HepG2 (cell line): ENCODE results near the gene CNPY4. TPM values are rescaled to one million over a fixed set of nuclear protein-coding genes. Genes with fewer than 3 reads are reported as not detected.

Experiments used
- AFF4 ChIP-seq: sonication (generic); formaldehyde crosslinking; IDR thresholded peaks from 2 replicates; pipeline ENCODE4 v1.4.0; 2020; ENCODE audit warnings: missing genetic modification reagents
- BCL6 ChIP-seq: IDR thresholded peaks from 2 replicates; pipeline ENCODE4 v1.6.1; 2016; ENCODE audit warnings: missing genetic modification reagents, missing compliant biosample characterization
- E2F2 ChIP-seq: sonication (generic); formaldehyde crosslinking; IDR thresholded peaks from 2 replicates; pipeline ENCODE4 v1.4.0; 2020; ENCODE audit warnings: missing genetic modification reagents, borderline replicate concordance
- ELF3 ChIP-seq: IDR thresholded peaks from 2 replicates; pipeline ENCODE4 v1.6.1; 2016; ENCODE audit warnings: missing genetic modification reagents, missing compliant biosample characterization
- ESRRA ChIP-seq: sonication (generic); formaldehyde crosslinking; IDR thresholded peaks from 2 replicates; pipeline ENCODE4 v1.5.1; 2020; ENCODE audit warnings: mild to moderate bottlenecking, low read depth, missing genetic modification reagents
- ETV5 ChIP-seq: IDR thresholded peaks from 2 replicates; pipeline ENCODE4 v1.6.1; 2018; ENCODE audit warnings: missing biosample characterization, missing genetic modification reagents, inconsistent platforms, borderline replicate concordance
- FOXK1 ChIP-seq: sonication (generic); formaldehyde crosslinking; IDR thresholded peaks from 2 replicates; pipeline ENCODE4 v1.4.0; 2020; ENCODE audit warnings: low read depth, missing genetic modification reagents, borderline replicate concordance
- FOXP1 ChIP-seq, 2 experiments: fragments of 450-650 bp in 1 of 2; IDR thresholded peaks; 2 replicates each; pipeline ENCODE4 v1.6.1; 2017 to 2018; ENCODE audit warnings: antibody characterized with exemption in 1 of 2
- FOXP4 ChIP-seq: sonication (generic); formaldehyde crosslinking; IDR thresholded peaks from 2 replicates; pipeline ENCODE4 v1.4.0; 2020; ENCODE audit warnings: missing genetic modification reagents
- HMGA1 ChIP-seq: sonication (generic); formaldehyde crosslinking; conservative IDR thresholded peaks from 2 replicates; pipeline ENCODE4 v1.4.0; 2020; ENCODE audit warnings: missing genetic modification reagents
- KDM5B ChIP-seq: sonication (generic); formaldehyde crosslinking; IDR thresholded peaks from 2 replicates; pipeline ENCODE4 v1.4.0; 2020; ENCODE audit warnings: missing genetic modification reagents, mild to moderate bottlenecking, borderline replicate concordance
- MTF1 ChIP-seq: sonication (generic); formaldehyde crosslinking; IDR thresholded peaks from 2 replicates; pipeline ENCODE4 v1.5.0; 2020; ENCODE audit warnings: missing genetic modification reagents
- MXI1 ChIP-seq: IDR thresholded peaks from 3 replicates; pipeline ENCODE4 v1.6.1; 2012; ENCODE audit warnings: low read depth, low read length, inconsistent platforms, borderline replicate concordance
- POLR2A ChIP-seq, 2 experiments: IDR thresholded peaks; 2 replicates each; pipeline ENCODE4 v1.6.1; 2011; ENCODE audit warnings: low read depth in 2 of 2, low read length in 2 of 2, mild to moderate bottlenecking in 1 of 2, moderate library complexity in 1 of 2; ENCODE audit not compliant: insufficient read depth in 1 of 2
- SAP130 ChIP-seq: IDR thresholded peaks from 2 replicates; pipeline ENCODE4 v1.6.1; 2016; ENCODE audit warnings: low read depth
- TP53 ChIP-seq: sonication (generic); formaldehyde crosslinking; conservative IDR thresholded peaks from 2 replicates; pipeline ENCODE4 v1.4.0; 2020; ENCODE audit warnings: missing genetic modification reagents
- ZNF557 ChIP-seq: sonication (generic); formaldehyde crosslinking; IDR thresholded peaks from 2 replicates; pipeline ENCODE4 v1.4.0; 2020; ENCODE audit warnings: missing genetic modification reagents
- ZNF704 ChIP-seq: sonication (generic); formaldehyde crosslinking; IDR thresholded peaks from 2 replicates; pipeline ENCODE4 v1.8.1; 2023; ENCODE audit warnings: mild to moderate bottlenecking, inconsistent platforms, moderate library complexity, missing genetic modification reagents, borderline replicate concordance
- polyA plus RNA-seq, 8 experiments: library from polyadenylated mRNA; depleted of rRNA in 3 of 8; stranded (reverse) in 7 of 8; unstranded in 1 of 8; fragments of >200 nt; fragmentation: Illumina TruSeq in 4 of 8; extraction: Trizol in 4 of 8; gene quantifications; 2 replicates each; pipeline versions ENCODE4 v1.2.1 to v1.2.3, GENCODE V29; 2011 to 2016; ENCODE audit warnings: low read depth in 4 of 8, missing spikeins in 1 of 8, mixed read lengths in 1 of 8; ENCODE audit not compliant: insufficient read depth in 1 of 8
- total RNA-seq, 5 experiments: library from RNA; depleted of rRNA; stranded (reverse); fragments of >200 nt; fragmentation: Illumina TruSeq; extraction: Trizol; gene quantifications; 2 replicates each; pipeline ENCODE4 v1.2.3, GENCODE V29; 2016; ENCODE audit warnings: low read depth in 1 of 5
- TF ChIP-seq, protein P1 (sequence below): sonication (generic); formaldehyde crosslinking; conservative IDR thresholded peaks from 2 replicates; pipeline ENCODE4 v1.8.0; 2022; ENCODE audit warnings: mild to moderate bottlenecking, moderate library complexity, missing genetic modification reagents

Gene CNPY4
- total and polyA plus RNA-seq, 2 of the 13 experiments (the other 11 are each of a cell fraction or from before 2014, with no cell fraction given) = 6.2 to 12.7 TPM

DNA sequence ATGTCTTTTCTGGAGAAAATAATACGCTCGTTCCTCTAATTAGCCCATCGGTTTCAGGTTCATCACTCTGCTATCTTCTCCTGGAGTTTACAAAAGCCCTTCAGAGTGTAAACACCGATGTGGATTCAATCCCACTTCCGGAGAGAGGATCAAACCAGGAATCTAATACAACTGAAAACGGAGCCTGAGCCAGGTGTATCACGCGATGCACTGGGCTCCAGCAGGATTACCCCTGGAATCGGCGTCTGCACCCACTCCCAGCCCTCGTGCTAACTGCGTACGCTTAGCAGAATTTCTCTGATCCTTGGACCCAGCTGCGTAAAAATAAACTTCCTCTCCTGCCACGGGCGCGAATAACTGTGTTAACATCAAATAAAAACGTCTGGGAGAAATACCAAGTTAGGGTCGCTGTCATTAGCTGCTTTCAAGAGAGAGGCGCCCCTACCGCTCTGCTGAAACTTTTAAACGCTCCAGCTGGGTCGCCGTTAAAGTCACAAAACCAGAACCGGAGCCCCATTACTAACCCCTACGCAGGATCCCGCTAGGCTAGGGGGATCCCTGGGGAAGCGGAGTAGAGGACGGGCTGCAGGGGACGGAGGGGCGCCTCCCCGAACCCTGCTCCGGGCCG lies 38.4 kb upstream of the CNPY4 start (continued):
- TF ChIP-seq MXI1 (peak; percentile 7; the same call in 1 of the 3 replicates), E2F2 (0 out of 2 replicates have a peak, but pooled peaks have one; percentile 28), ZNF704 (CRISPR knock-in tag) (0 out of 2 replicates have a peak, but pooled peaks have one; percentile 67), ZNF557 (CRISPR knock-in tag) (0 out of 2 replicates have a peak, but pooled peaks have one; percentile 2), HMGA1 (CRISPR knock-in tag) (no peak), ELF3 (CRISPR knock-in tag) (no peak), ESRRA (CRISPR knock-in tag) (no peak), FOXK1 (CRISPR knock-in tag) (peak; percentile 36; the same call in 1 of the 2 replicates), FOXP4 (peak; percentile 10; the same call in 1 of the 2 replicates), SAP130 (CRISPR knock-in tag) (peak; percentile 44; the same call in 1 of the 2 replicates), BCL6 (CRISPR knock-in tag) (peak; percentile 60), MTF1 (0 out of 2 replicates have a peak, but pooled peaks have one; percentile 60), AFF4 (CRISPR knock-in tag) (peak; percentile 26), POLR2A (IDR thresholded peaks at IDR 0.05; ENCODE audit: insufficient read depth in 1 of 2, low read depth in 2 of 2, low read length in 2 of 2) (peak; percentile 24 to 76; a peak in 2 of 4 replicates), ETV5 (peak; percentile 77; the same call in 1 of the 2 replicates), KDM5B (CRISPR knock-in tag) (no peak), FOXP1 (IDR thresholded peaks at IDR 0.05) (no peak), FOXP1 (CRISPR knock-in tag; IDR thresholded peaks at IDR 0.05) (peak; percentile 44; the same call in 1 of the 2 replicates), TP53 (CRISPR knock-in tag) (0 out of 2 replicates have a peak, but pooled peaks have one; percentile 14)
- TF ChIP-seq, protein P1, sequence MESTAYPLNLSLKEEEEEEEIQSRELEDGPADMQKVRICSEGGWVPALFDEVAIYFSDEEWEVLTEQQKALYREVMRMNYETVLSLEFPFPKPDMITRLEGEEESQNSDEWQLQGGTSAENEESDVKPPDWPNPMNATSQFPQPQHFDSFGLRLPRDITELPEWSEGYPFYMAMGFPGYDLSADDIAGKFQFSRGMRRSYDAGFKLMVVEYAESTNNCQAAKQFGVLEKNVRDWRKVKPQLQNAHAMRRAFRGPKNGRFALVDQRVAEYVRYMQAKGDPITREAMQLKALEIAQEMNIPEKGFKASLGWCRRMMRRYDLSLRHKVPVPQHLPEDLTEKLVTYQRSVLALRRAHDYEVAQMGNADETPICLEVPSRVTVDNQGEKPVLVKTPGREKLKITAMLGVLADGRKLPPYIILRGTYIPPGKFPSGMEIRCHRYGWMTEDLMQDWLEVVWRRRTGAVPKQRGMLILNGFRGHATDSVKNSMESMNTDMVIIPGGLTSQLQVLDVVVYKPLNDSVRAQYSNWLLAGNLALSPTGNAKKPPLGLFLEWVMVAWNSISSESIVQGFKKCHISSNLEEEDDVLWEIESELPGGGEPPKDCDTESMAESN (CRISPR knock-in tag) = no peak
